Iris pigment epithelial cell (primary cell): ENCODE measurements around the gene MCC.

ENCODE experiments used
- DNase-seq: peaks from one replicate; pipeline ENCODE4 v3.0.0-alpha.2; 2011; ENCODE audit warnings: low read depth

Gene MCC

DNA sequence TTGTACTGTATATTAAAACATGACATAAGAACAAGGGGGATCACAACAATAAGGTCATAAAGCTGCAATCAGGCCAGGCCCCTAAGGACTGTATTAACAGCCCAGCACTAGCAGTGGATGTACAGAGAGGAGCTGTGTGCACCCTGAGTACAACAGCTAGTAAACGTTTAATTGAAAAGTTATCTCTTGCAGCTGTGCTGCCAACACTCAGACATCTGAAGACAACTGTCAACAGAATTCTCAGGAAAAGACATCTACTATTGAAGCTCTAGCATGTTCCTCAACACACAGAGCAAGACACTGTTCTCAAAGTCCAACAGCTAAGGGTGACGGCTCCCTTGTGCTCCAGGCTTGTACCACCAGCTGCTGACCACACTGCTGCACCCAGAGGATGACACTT lies 312.1 kb downstream of the MCC start:
- DNase-seq: no peak

DNA sequence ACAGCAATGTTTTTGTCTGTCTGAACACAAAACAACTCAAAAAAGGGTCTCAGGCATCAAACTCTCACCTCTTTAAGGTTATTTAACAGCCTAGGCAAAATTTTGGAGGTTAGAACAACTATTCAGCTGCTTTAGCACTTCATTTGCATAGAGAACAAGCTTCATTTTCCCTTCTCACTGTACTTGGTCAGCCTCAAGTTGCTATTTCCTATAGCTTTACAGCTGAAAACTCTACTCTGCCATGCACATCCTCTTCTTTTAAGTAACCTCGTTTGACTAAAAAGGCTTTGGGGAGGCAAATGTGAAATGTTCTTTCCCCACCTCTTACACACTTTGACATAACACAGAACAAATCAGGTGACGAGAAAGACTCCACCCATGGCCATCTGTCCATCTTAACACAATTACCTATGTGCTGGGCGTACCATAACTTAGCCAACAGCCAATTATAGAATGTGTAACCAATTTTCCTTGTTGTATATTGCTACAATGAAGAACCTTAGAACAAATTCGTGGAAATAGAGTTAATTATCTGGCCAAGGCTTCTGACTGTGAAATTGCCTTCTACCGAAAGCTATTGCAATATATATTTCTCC lies 315.9 kb downstream of the MCC start:
- DNase-seq: no peak

DNA sequence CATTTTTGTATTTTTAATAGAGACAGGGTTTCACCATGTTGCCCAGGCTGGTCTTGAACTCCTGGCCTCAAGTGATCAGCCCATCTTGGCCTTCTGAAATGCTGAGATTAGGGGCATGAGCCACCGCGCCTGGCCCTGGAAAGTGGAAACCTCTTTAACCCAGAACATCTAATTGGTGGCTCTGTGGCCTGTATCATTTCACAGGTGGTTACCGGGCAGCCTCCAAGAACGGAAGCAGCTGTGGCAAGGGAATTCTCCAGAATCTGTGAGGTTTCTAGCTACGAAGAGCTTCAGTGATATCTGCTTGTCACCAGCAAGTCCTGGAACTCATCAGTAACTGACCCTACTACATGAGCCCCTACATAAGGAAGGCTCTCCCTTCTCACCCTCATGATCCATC lies 316.7 kb downstream of the MCC start:
- no peak for DNase-seq

DNA sequence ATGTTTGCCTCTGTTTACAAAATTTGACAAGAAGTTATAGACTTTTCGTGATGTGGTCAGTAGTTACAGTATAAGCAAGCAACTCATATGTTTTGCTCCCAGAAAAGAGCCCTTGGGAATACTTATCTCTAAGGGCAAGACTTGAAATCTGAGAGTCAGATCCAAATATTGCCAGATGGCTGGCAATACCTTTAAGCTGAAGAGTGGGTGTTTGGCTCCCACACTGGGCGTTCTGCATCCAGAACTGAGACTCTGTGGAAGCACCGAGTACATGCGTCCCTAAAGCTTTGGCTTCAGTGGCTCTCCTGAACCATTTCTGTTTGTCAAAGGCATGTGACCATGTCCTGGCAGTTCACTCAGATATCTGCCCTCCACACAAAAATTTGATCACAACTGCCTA lies 317.5 kb downstream of the MCC start:
- DNase-seq: no peak

DNA sequence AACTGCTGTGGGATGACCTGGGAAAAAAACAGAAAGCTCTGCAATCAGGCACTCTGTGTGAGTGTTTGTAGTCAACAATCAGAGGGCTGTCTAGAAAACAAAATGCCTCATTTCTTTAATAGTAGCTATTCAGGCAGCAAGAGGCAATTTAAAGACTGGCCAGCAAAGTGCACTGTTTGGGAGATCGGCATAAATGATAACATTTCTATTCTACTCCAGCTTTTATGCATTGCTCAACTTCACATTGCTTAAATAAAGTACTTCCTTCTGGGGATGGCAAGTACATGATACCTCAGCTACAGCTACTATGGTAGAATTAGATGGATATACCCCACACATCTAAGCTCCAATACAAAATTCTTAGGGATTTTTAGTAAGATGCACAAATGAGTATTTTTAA lies 318.5 kb downstream of the MCC start:
- DNase-seq: peak; percentile 33

DNA sequence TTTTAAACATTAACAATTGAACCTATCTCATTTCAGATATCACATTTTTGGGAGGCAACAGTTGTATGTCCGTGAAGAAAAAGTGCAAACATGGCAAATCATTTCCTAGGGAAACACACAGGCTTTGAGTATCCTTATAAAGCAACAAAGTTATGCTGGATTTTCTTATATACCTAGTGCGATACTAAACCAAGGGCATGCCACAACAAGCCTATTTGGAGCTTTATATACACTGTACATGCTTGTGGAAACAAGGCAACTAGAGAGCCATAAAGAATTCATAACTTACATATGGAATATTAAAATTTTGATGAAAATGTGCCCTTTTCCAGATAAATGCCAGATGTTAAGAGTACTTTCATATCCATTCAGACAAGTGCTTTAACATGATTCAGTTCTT lies 320.3 kb downstream of the MCC start:
- DNase-seq: no peak

DNA sequence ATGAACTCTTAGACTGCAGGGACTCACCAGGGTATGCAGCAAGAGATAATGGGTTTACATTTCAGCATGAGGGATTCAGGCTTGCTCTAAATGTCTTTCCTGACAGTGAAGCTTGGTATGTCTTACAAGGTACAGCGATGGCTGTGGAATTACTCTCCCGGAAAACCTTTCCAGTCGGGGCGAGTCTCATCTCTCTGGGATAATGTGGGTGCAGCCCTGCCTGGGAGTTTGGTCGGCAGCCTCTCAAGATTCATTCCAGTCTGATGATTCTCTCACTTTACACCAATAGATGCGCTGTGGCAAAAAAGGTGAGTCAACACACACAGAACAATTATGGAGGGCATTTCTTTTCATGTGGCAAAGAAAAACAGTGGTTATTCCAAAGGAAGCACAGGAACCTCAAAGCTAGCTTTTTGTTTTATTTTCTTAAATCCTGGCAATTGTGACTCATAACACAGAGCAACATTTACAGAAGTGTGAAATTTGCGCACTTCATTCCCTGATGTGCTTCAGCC lies 321.3 kb downstream of the MCC start:
- DNase-seq: peak; percentile 80

DNA sequence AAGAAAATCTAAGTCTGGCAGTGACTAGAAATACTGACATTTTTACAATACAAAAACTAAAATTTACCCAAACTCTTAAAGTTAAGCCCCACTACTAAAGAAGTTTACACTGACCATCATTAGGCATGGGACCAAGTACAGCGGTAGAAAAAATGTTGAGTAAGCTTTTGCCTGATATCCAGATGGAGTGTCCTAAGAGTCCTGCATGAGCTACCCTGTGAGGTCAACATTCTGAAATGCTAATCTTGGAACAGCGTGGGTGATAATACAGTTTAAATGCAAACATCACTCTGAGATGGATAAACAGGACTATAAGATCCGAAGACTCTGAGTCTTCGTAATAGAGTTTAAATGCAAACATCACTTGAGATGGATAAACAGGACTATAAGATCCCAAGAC lies 322.0 kb downstream of the MCC start:
- peak; percentile 59 for DNase-seq

DNA sequence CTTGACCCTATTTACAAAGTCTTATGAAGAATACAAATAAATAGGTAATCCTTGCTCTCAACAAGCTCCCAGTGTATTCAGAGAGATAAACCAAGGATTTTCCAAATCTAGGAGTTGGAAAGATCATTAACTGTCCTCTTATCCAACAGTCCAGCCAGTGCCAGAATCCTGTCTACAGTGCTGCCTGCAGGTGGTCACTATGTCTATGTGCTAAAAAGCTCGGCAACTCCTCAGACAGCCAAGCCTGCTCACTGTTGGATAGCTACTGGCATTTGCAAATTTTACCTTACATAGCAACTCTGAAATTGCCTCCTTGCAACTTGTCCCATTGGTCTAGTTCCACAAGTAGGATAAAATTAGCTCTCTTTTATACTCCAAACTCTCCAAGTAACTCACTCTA lies 324.2 kb downstream of the MCC start:
- no peak for DNase-seq

DNA sequence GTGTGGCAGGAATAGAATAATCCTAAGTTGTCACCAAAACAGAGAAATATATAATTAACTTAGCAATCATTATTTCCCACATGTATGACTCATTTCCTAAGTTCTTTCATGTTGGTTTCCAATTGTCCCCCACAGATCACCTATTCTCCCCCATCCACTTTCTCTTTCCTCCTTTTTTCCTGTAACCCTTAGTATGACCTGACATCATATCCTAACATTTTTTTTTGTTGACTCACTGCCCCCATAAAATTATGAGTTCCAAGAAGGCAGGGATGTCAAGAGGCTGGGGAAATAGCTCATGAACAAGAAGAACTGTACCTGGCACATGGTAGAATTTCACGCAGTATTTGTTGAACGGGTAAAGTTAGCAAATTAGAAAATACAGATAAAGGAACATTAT lies 324.9 kb downstream of the MCC start:
- DNase-seq: peak; percentile 9

DNA sequence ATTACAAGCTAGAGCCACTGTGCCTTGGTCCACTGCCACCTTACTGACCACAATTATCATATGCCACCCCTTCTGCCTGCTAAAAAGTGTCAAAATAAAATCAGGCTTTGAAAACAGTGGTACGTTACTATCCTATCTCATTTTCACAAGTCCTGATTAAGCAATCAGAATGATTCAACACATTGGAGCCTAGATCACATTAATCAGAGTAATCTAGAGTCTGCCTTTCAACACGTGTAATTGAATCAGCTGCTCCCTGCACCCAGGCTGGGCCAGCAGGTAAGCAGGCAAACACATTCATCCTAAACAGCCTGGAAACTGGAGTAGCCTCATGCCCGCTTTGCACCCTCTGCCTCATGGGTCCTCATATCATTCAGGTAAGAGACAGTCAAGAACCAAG lies 325.5 kb downstream of the MCC start:
- peak; percentile 78 for DNase-seq

DNA sequence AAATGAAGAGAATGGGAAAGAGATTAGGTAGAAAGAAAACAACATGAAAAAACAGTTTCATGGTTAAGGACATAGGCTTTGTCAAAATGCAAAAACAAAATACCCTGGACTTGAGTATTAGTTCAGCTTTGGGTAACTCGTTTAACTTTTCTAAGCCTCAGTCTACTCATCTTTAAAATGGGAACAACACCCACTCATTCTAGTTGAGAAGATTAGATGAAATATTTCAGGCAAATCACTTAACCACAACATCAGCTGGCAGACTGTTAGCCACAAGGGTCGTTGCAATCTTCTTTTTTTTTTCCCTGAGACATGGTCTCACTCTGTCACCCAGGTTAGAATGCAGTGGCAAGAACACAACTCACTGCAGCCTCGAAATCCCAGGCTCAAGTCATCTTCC lies 326.0 kb downstream of the MCC start:
- DNase-seq: peak; percentile 17

DNA sequence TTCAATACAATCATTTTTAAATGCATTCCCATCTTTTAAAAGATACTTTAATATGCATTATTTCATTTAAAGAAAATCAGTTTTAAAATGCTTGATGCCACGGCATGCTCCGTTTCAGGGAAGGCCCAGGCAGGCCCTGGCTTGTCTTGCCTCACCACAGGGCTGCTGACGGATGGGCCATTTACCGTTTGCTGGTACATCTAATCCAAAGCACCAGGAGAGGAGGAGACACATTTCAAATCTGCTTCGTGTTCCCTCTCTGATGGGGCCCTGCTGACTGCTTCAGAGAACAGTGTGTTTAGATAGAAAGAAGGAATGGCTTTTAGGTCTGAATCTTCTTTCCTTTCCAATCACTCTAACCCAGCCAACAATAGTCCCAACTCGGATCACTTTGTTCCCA lies 326.4 kb downstream of the MCC start:
- no peak for DNase-seq

DNA sequence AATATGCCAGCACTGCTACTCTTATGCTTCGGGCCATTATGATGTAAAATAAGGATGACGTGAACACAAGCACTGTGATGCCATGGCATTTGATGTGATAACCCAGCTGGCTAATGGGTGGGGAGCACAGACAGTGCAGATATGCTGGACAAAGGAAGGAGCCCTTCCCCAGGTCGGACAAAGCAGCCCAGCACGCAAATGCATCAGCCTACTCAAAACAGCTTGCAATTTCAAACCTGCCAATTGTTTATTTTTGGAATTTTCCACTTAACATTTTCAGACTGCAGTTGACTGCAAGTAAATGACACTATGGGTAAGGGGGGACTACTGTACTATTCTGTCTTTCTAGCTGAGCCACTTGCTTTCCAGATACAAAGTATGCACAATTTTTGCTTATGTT lies 330.4 kb downstream of the MCC start:
- no peak for DNase-seq

DNA sequence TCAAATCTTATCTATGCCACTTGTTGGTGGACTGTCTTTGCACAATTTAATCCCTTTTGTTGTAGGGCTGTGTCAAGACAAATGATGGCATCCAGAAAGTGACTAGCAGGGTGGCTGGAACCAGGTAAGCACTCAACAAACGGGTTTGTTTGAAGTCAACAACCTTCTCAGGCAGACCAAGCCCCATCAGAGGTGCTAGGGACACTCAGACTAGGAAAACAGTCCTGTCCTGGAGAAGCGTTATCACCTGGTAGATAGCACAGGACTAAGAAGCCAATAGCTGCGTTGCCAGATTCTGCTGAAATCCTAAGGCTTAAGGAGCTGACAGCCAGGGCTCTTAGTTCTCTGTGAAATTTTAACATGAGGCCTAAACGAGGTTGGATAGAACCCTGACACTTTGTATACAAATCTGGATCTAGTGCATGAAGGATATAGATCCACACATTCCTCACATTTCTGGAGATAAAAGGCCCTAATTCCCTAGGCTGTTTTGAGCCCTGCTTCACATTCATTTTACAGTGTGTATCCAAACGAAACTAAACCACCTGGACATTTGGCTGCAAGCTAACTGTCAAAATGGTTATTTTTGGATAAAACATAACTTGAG lies 331.9 kb downstream of the MCC start:
- DNase-seq: no peak

DNA sequence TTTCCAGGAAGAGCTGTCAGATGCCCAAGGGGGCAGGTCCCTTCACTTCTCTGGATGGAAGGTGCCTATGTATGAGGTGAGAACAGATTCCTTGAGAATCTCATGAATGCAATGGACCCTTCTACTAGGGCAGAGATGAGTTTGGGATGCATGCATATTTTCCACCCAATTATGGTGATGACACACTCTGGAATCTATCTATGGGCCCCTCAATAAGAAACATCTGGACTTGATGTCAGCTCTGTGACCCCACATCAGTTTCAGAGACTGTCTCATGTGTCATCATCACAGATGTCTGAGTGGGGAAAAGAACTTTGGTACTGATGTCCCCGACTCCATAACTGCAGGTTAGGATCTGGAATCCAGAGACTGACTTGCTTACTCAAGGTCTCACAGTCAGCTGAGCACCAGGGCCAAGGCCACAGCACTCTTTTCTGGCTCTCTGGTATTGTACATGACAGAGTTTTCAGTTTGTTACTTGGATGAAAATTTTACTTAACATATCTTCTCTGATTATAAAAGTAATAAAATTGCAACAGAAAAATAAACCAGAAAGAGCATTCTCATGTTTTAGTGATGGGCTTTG lies 334.6 kb downstream of the MCC start:
- DNase-seq: no peak

DNA sequence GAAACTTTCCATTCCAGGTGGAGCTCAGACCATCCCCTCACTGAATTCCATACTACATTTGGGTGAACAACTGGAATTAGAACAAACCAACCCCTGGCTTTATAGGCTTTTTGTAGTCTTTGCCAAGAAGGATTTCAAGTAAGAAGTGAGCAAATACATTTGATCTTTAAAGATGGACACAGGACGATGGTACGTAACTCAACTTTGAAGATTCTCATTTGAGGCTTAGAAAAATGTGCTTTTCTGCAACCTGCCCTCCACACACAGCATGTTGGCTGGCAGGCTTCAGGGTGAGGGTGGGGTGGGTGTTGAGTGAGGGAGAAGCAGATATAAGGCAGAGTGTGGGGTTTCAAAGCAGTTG lies 335.9 kb downstream of the MCC start:
- no peak for DNase-seq

DNA sequence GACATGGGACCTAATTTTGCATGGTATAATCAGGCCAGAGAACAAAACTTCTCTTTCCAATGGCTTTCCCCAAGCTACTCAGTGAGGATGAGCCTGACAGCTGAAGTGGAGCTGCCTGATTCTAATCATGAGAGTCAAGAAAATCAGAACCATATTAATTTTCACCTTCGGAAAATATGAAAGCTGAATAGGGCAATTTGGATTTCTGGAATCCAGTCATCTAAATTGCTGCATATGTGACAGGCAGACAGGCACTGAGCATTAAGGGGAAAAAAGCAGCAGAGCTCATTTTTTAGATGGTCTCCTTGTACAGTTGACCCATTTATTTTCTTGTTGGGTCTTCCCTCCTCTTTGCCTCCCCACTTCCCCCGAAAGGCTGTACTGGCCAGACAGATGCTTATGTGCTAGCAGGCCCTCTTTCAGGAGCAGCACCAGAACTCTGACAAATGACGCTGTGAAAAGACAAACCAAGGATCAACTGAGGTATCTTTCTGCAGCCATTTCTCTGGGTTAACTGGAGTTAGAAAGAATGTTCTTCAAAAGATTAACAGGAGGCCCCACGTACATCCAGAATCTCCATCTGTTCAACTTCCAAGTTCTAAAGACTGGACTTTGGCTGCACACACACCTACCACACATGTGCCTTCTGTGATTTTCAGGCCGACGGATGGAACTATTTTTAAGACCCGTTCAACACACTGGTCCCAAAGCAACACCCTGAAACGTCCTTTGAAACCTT lies 336.4 kb downstream of the MCC start:
- DNase-seq: no peak

DNA sequence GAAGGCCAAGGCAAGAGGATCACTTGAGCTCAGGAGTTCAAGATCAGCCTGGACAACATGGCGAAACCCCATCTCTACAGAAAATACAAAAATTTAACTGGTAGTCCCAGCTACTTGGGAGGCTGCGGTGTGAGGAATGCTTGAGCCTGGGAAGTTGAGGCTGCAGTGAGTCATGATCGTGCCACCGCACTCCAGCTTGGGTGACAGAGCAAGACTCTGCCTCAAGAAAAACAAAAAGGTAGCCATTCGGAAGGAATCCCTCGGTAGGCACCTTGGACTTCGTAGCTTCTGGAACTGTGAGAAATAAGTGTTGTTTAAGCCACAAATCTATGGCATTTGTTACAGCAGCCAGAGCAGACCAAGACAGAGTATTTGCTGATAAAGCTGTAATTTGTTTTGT lies 337.4 kb downstream of the MCC start:
- DNase-seq: no peak

DNA sequence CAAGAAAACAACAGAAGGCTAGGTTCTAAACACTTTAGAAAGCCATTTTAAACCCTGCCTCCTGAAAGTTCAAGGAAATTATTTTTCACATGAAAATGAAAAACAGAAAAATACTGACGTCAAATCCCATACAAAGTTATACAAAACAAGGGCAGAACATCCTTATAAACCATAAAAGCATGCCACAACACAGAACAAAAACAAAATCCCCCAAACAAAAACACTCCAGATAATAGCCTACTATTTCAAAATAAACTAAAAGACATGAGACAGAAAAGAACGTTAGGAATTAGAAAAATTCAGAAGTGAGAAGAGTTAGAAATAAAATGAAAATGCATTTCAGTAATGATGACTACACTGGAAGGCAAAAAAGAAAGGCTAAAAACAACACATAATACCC lies 338.0 kb downstream of the MCC start:
- no peak for DNase-seq

DNA sequence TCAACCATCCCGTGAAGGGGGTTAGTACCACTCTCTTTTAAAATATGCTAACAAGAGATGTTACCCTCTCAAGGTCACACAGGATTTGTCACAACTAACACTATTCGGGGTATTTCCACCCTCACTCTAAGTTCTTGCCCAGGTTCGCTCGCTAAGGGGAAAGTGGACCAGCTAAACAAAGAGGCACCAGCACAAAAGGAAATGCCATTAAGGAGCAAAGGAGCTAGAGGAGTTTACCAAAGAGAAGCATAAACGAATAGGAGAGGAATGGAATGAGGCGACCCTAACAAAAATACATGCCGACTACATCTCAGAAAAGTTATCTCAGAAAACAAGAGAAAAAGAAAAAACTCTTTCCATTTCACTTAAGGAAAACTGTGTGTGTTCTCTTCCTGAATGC lies 340.7 kb downstream of the MCC start:
- DNase-seq: no peak

DNA sequence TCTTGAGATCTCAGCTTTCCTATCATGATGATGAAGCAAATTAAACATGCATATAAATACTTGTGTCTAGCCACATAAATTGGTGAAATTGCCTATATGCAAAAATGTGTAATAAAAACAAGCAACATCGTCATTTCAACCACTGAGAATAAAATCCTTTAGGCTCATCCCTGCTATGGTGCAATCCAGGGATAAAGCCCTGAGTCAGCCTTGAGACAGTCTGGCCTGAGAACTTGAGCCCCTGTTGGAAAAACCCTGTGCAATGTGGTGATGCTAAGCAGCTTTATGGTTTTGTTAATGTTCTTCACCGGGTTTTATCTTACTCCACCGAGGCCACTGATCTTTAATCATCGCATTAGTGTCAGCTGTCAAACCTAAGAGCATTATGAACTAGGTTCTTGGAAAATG lies 341.1 kb downstream of the MCC start:
- DNase-seq: peak; percentile 93

DNA sequence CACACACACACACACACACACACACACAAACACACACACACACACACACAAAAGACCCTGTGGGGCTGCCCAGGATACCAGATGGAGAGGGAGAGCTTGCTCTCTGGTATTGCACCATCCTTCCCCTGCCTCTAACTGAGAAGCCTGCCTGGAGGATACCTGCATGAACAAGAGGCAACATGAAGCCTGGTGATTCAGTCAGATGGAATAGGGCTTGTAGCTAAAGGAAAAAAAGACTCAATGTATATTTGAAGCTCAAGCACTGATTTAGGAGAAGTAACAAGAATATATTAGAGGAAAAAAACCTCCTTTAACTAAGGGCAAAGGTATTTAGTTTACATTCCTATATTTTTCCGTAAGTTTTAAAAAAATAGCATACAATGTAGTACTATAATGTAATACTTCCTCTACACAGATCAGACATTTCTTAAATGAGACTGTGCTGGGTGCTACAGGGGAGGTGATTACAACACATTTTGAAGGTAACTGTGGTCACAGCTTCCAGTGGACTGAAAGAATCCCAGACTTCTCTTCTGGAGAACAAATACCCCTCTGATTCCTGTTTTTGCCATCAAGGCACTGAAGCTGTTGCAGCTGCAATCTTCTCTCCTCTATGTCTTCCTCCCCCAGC lies 342.4 kb downstream of the MCC start:
- DNase-seq: peak; percentile 65
